ENCODE measurements around the gene ESYT3. TPM values are rescaled to one million over a fixed set of nuclear protein-coding genes. Genes with fewer than 3 reads are reported as not detected.

The ESYT3 gene
- total and polyA plus RNA-seq, 12 donors, result 0.14 to 1.2 (median 0.21) TPM; not detected in 1

DNA sequence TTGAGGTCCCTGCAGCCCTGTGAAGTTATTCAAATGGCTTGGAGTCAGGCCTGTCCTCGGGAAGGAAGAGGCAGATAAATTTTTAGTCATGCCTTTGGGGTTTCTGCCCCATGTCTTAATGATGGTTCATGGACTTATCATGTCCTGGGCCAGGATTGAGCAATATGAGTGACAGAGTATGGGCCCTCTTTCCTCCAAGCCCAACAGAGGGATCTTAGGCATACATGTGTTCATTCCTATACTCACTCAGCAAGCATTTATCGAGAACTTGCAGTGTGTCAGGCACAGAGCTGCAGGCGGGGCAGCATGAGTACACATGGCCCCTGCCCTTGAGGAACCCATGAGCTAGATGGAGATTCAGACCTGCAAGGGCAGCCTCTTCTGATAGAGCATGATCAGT lies 6.2 kb downstream of the ESYT3 start:
- no peaks in the 10 kb centered on the region for H3K9me3 ChIP-seq (replicated peaks in 1 of 3)
- no peaks in the 10 kb centered on the region for H3K36me3 ChIP-seq (replicated peaks in 1 of 2)
- H3K4me3 ChIP-seq, result no peak overlapping the region
- intact Hi-C loops (cut with DNase I), result no loop called here
- DNase-seq, result no peak
- TF ChIP-seq POLR2A (IDR thresholded peaks at IDR 0.05), result no peak
- TF ChIP-seq, protein P1, sequence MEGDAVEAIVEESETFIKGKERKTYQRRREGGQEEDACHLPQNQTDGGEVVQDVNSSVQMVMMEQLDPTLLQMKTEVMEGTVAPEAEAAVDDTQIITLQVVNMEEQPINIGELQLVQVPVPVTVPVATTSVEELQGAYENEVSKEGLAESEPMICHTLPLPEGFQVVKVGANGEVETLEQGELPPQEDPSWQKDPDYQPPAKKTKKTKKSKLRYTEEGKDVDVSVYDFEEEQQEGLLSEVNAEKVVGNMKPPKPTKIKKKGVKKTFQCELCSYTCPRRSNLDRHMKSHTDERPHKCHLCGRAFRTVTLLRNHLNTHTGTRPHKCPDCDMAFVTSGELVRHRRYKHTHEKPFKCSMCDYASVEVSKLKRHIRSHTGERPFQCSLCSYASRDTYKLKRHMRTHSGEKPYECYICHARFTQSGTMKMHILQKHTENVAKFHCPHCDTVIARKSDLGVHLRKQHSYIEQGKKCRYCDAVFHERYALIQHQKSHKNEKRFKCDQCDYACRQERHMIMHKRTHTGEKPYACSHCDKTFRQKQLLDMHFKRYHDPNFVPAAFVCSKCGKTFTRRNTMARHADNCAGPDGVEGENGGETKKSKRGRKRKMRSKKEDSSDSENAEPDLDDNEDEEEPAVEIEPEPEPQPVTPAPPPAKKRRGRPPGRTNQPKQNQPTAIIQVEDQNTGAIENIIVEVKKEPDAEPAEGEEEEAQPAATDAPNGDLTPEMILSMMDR (IDR thresholded peaks at IDR 0.05), result no peak
- H3K4me1 ChIP-seq (replicated peaks in 1 of 2), result no peaks in the 10 kb centered on the region
- no peak overlapping the region for H3K27ac ChIP-seq
- WGBS, 4 donors, result 78 to 87% (median 83%) methylated on average over 3 of the region's 3 CpGs
- peaks cover 10% of the 10 kb centered on the region for H3K27me3 ChIP-seq

DNA sequence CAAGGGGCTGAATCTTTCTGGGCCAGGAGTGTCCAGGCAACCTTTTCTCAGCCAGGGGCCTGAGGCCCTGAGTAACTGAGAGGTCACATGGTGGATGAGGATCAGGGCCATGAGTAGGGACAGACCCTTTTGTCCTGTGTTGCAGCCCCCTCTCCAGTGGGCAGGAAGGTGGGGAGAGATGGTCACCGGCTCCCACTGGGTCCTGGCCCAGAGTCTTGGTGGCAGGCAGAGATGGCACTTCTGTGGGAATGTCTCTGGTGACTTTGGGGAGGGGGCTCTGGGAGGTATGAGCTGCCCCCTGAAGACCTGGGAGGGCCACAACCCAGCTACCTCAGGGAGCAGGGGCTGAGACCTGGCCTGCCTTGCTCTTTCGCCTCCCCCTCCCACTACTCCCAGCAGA lies 6.8 kb downstream of the ESYT3 start:
- 79 to 97% (median 89%) methylated on average over 1 to 2 of the region's 2 CpGs for WGBS, 4 donors
- DNase-seq, result no peak
- H3K4me1 ChIP-seq (replicated peaks in 1 of 2), result no peaks in the 10 kb centered on the region

DNA sequence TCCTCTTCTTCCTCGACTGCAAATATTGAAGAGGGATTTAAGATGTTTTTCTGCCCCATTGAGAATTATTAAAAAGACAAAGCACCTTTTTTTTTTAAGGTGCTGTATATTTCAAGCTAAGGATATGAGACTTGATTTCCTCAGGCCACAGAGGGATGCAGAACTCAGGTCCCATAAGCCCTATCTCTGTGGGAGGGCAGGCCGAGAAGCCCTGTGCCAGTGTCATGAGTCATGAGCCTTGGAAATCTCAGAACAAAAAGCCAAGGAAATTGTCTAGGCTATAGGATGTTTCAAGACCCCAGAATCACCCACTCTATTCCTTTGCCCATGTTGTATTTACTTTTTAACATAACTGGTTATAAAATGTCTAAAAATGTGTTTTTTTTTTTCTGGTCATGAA lies 7.3 kb downstream of the ESYT3 start:
- peaks cover 4% of the 10 kb centered on the region for H3K27me3 ChIP-seq
- no peak overlapping the region for H3K27ac ChIP-seq
- H3K4me3 ChIP-seq, result no peak overlapping the region
- 55 to 65% (median 62%) methylated on average over 2 of the region's 2 CpGs for WGBS, 4 donors
- TF ChIP-seq POLR2A (IDR thresholded peaks at IDR 0.05), result no peak
- TF ChIP-seq, protein P1 (IDR thresholded peaks at IDR 0.05), result no peak
- intact Hi-C loops (cut with DNase I), result no loop called here
- H3K36me3 ChIP-seq (replicated peaks in 1 of 2), result no peaks in the 10 kb centered on the region
- no peaks in the 10 kb centered on the region for H3K9me3 ChIP-seq (replicated peaks in 1 of 3)
- H3K4me1 ChIP-seq (replicated peaks in 1 of 2), result no peaks in the 10 kb centered on the region
- DNase-seq, result peak in 2 of 7 donors; percentile 15 to 26

More for the DNA sequence above, 6.8 kb downstream of the ESYT3 start:
- no peaks in the 10 kb centered on the region for H3K9me3 ChIP-seq (replicated peaks in 1 of 3)
- intact Hi-C loops (cut with DNase I), result no loop called here
- no peak for TF ChIP-seq POLR2A (IDR thresholded peaks at IDR 0.05)
- TF ChIP-seq, protein P1 (IDR thresholded peaks at IDR 0.05), result no peak
- H3K36me3 ChIP-seq (replicated peaks in 1 of 2), result no peaks in the 10 kb centered on the region
- H3K27ac ChIP-seq, result no peak overlapping the region
- no peak overlapping the region for H3K4me3 ChIP-seq
- H3K27me3 ChIP-seq, result peaks cover 4% of the 10 kb centered on the region

DNA sequence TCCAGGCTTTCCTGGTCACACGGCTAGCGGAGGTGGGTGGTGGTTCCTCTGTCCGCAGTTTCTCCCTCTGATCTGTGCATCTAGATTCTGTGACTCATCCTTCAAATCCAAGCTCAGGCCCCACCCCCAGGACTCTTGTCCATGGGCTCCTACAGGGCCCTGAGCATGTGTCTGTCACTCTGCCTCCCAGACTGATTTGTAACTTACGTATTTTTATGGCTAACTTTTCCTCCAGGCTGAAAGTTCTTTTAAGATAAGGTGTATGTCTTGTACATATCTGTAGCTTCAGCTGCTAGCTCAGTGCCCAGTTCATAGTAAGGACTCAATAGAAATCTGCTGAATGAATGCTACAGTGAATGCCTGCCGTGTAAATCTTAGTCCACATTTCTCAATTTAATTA lies 8.0 kb downstream of the ESYT3 start:
- Histone ChIP-seq H3K9me3 (replicated peaks in 1 of 3) (no peaks in the 10 kb centered on the region), H3K36me3 (replicated peaks in 1 of 2) (no peaks in the 10 kb centered on the region), H3K27ac (no peak overlapping the region), H3K27me3 (no peaks in the 10 kb centered on the region), H3K4me3 (no peak overlapping the region), H3K4me1 (replicated peaks in 1 of 2) (no peaks in the 10 kb centered on the region)
- intact Hi-C loops (cut with DNase I), result no loop called here
- WGBS, 4 donors, result 45 to 63% (median 48%) methylated on average over 5 of the region's 5 CpGs
- peak in 4 of 7 donors; percentile 52 to 66 (median 54) for DNase-seq
- TF ChIP-seq, protein P1 (IDR thresholded peaks at IDR 0.05), result no peak
- TF ChIP-seq POLR2A (IDR thresholded peaks at IDR 0.05), result no peak
